HEK293T (cell line): ENCODE measurements around the gene ANKRD17.

Experiments used
- BHLHE40 ChIP-seq: fragments of 450-650 bp; IDR thresholded peaks from 2 replicates; pipeline ENCODE4 v1.6.1; 2016; ENCODE audit warnings: mild to moderate bottlenecking, moderate library complexity, borderline replicate concordance
- SUZ12 ChIP-seq: fragments of 450-650 bp; IDR thresholded peaks from 2 replicates; pipeline ENCODE4 v1.6.1; 2016; ENCODE audit warnings: mild to moderate bottlenecking
- TARDBP ChIP-seq: fragments of 450-650 bp; IDR thresholded peaks from 2 replicates; pipeline ENCODE4 v1.6.1; 2016

GRCh38 chr4:73193155-73193554 lies 65.4 kb downstream of the ANKRD17 start:
- no peak for TF ChIP-seq TARDBP
- no peak for TF ChIP-seq SUZ12
- no peak for TF ChIP-seq BHLHE40
